CD4-positive, CD25-positive, alpha-beta regulatory T cell (primary cell): ENCODE measurements around the gene LDLRAD3. TPM values are rescaled to one million over a fixed set of nuclear protein-coding genes. Genes with fewer than 3 reads are reported as not detected.

Experiments used
- ATAC-seq, 2 donors: fragments of 150-1000 bp; cut with Tn5 transposase; one replicate each; pipeline ENCODE4 v1.10.0; 2021; ENCODE audit warnings: low read depth in 2 of 2, moderate number of reproducible peaks in 2 of 2, moderate library complexity in 1 of 2
- DNase-seq, 3 donors: peaks; one replicate each; pipeline versions ENCODE4 v3.0.0 to v3.0.0-alpha.2; 2012 to 2022; ENCODE audit warnings: mixed read lengths in 1 of 3
- H3K27ac ChIP-seq: one replicate; pipeline ENCODE4 v1.7.0; 2013; ENCODE audit warnings: mild to moderate bottlenecking, low read length; ENCODE audit not compliant: insufficient read depth, poor library complexity, severe bottlenecking
- H3K27me3 ChIP-seq: one replicate; pipeline ENCODE4 v1.7.0; 2013; ENCODE audit warnings: low read length; ENCODE audit not compliant: control insufficient read depth, insufficient read depth
- H3K36me3 ChIP-seq: one replicate; pipeline ENCODE4 v1.7.0; 2013; ENCODE audit warnings: mild to moderate bottlenecking, low read length, moderate library complexity; ENCODE audit not compliant: control insufficient read depth, insufficient read depth
- H3K4me1 ChIP-seq: 2 replicates; pipeline ENCODE4 v1.7.0; 2013; ENCODE audit warnings: mild to moderate bottlenecking, low read length; ENCODE audit not compliant: insufficient read depth, control insufficient read depth, poor library complexity, severe bottlenecking
- H3K4me3 ChIP-seq: one replicate; pipeline ENCODE4 v1.7.0; 2013; ENCODE audit warnings: low read depth, mild to moderate bottlenecking, low read length, moderate library complexity
- H3K9me3 ChIP-seq, 2 experiments: 1 replicate in 1 of 2; 2 replicates in 1 of 2; pipeline ENCODE4 v1.7.0; 2013; ENCODE audit warnings: low read length in 2 of 2, mild to moderate bottlenecking in 1 of 2, moderate library complexity in 1 of 2; ENCODE audit not compliant: control insufficient read depth in 2 of 2
- H3K27ac Mint-ChIP-seq, 3 donors: one replicate each; pipeline ENCODE4 v1.8.0; 2020 to 2022; ENCODE audit warnings: mild to moderate bottlenecking in 3 of 3, mixed read lengths in 3 of 3, moderate library complexity in 2 of 3
- H3K27me3 Mint-ChIP-seq: one replicate; pipeline ENCODE4 v1.8.0; 2022; ENCODE audit warnings: mild to moderate bottlenecking, mixed read lengths
- H3K36me3 Mint-ChIP-seq: one replicate; pipeline ENCODE4 v1.8.0; 2020; ENCODE audit warnings: mixed read lengths
- H3K4me1 Mint-ChIP-seq, 4 donors: one replicate each; pipeline ENCODE4 v1.8.0; 2020 to 2022; ENCODE audit warnings: mixed read lengths in 4 of 4, mild to moderate bottlenecking in 1 of 4
- H3K4me3 Mint-ChIP-seq, 4 donors: one replicate each; pipeline ENCODE4 v1.8.0; 2020 to 2022; ENCODE audit warnings: mild to moderate bottlenecking in 4 of 4, mixed read lengths in 4 of 4, moderate library complexity in 3 of 4
- H3K9me3 Mint-ChIP-seq, 7 donors: one replicate each; pipeline ENCODE4 v1.8.0; 2020 to 2022; ENCODE audit warnings: mixed read lengths in 7 of 7, mild to moderate bottlenecking in 3 of 7, moderate library complexity in 2 of 7
- polyA plus RNA-seq, 4 donors: library from polyadenylated mRNA; unstranded; fragments of 300-500 nt; fragmentation: Illumina TruSeq; gene quantifications; one replicate each; pipeline ENCODE4 v1.2.3, GENCODE V29; 2021
- total RNA-seq: library from RNA; stranded (reverse); gene quantifications from one replicate; pipeline ENCODE4 v1.2.3, GENCODE V29; 2022

LDLRAD3 gene
- total and polyA plus RNA-seq, 5 donors from 2014 or later: 0.06 TPM; not detected in 4

GRCh38 chr11:36161572-36161971, 217.7 kb downstream of the LDLRAD3 start:
- no peak overlapping the region for H3K4me3 ChIP-seq
- Mint-ChIP-seq H3K27me3 (peaks cover 7% of the 10 kb centered on the region), H3K4me3 (no peak overlapping the region), H3K4me1 (no peaks in the 10 kb centered on the region), H3K9me3 (no peaks in the 10 kb centered on the region), H3K36me3 (no peaks in the 10 kb centered on the region), H3K27ac (no peak overlapping the region)
- H3K4me1 ChIP-seq: no peaks in the 10 kb centered on the region
- H3K36me3 ChIP-seq: no peaks in the 10 kb centered on the region
- no peak for DNase-seq
- H3K27ac ChIP-seq: no peak overlapping the region
- ATAC-seq: no peak
- H3K9me3 ChIP-seq: no peaks in the 10 kb centered on the region
- no peaks in the 10 kb centered on the region for H3K27me3 ChIP-seq

GRCh38 chr11:36162006-36162882, 218.4 kb downstream of the LDLRAD3 start:
- no peaks in the 10 kb centered on the region for H3K36me3 Mint-ChIP-seq
- no peaks in the 10 kb centered on the region for H3K4me1 ChIP-seq
- H3K9me3 ChIP-seq: no peaks in the 10 kb centered on the region
- H3K4me3 Mint-ChIP-seq: no peak overlapping the region
- DNase-seq (no peak), ATAC-seq (no peak)
- H3K27me3 Mint-ChIP-seq: peaks cover 7% of the 10 kb centered on the region
- no peak overlapping the region for H3K4me3 ChIP-seq
- no peaks in the 10 kb centered on the region for H3K36me3 ChIP-seq
- no peak overlapping the region for H3K27ac ChIP-seq
- H3K27me3 ChIP-seq: no peaks in the 10 kb centered on the region
- H3K4me1 Mint-ChIP-seq: no peaks in the 10 kb centered on the region
- no peaks in the 10 kb centered on the region for H3K9me3 Mint-ChIP-seq
- H3K27ac Mint-ChIP-seq: no peak overlapping the region

- Mint-ChIP-seq H3K27ac (no peak overlapping the region), H3K4me3 (no peak overlapping the region), H3K27me3 (peaks cover 7% of the 10 kb centered on the region), H3K4me1 (no peaks in the 10 kb centered on the region), H3K9me3 (no peaks in the 10 kb centered on the region), H3K36me3 (no peaks in the 10 kb centered on the region)
- DNase-seq (no peak), ATAC-seq (no peak)
- no peak overlapping the region for H3K4me3 ChIP-seq
- no peak overlapping the region for H3K27ac ChIP-seq
- no peaks in the 10 kb centered on the region for H3K36me3 ChIP-seq
- H3K4me1 ChIP-seq: no peaks in the 10 kb centered on the region
- H3K9me3 ChIP-seq: no peaks in the 10 kb centered on the region
- H3K27me3 ChIP-seq: no peaks in the 10 kb centered on the region
Observed at GRCh38 chr11:36162883-36163434, 219.1 kb downstream of the LDLRAD3 start.

- no peak overlapping the region for H3K27ac ChIP-seq
- H3K27me3 ChIP-seq: no peaks in the 10 kb centered on the region
- DNase-seq: no peak
- H3K27me3 Mint-ChIP-seq: peaks cover 7% of the 10 kb centered on the region
- ATAC-seq: no peak
- no peaks in the 10 kb centered on the region for H3K9me3 Mint-ChIP-seq
- no peaks in the 10 kb centered on the region for H3K9me3 ChIP-seq
- H3K36me3 Mint-ChIP-seq: no peaks in the 10 kb centered on the region
- no peaks in the 10 kb centered on the region for H3K36me3 ChIP-seq
- no peak overlapping the region for H3K4me3 Mint-ChIP-seq
- no peaks in the 10 kb centered on the region for H3K4me1 Mint-ChIP-seq
- no peak overlapping the region for H3K27ac Mint-ChIP-seq
- no peak overlapping the region for H3K4me3 ChIP-seq
- no peaks in the 10 kb centered on the region for H3K4me1 ChIP-seq
Observed at GRCh38 chr11:36164506-36165250, 220.8 kb downstream of the LDLRAD3 start.

GRCh38 chr11:36165621-36166397, 221.9 kb downstream of the LDLRAD3 start:
- Mint-ChIP-seq H3K27me3 (peaks cover 7% of the 10 kb centered on the region), H3K4me1 (no peaks in the 10 kb centered on the region), H3K4me3 (no peak overlapping the region), H3K9me3 (peaks cover 0 to 3% (median 0%) of the 10 kb centered on the region in 7 donors), H3K36me3 (no peaks in the 10 kb centered on the region), H3K27ac (no peak overlapping the region)
- Histone ChIP-seq H3K27ac (no peak overlapping the region), H3K36me3 (no peaks in the 10 kb centered on the region), H3K9me3 (no peaks in the 10 kb centered on the region), H3K27me3 (no peaks in the 10 kb centered on the region), H3K4me3 (no peak overlapping the region), H3K4me1 (no peaks in the 10 kb centered on the region)
- ATAC-seq (no peak), DNase-seq (no peak)

GRCh38 chr11:36167073-36167472, 223.2 kb downstream of the LDLRAD3 start:
- H3K36me3 Mint-ChIP-seq: no peaks in the 10 kb centered on the region
- Histone ChIP-seq H3K4me3 (no peak overlapping the region), H3K27ac (no peak overlapping the region), H3K4me1 (no peaks in the 10 kb centered on the region), H3K9me3 (no peaks in the 10 kb centered on the region), H3K27me3 (no peaks in the 10 kb centered on the region), H3K36me3 (no peaks in the 10 kb centered on the region)
- H3K27me3 Mint-ChIP-seq: peaks cover 7% of the 10 kb centered on the region
- DNase-seq (no peak), ATAC-seq (no peak)
- no peak overlapping the region for H3K27ac Mint-ChIP-seq
- H3K4me1 Mint-ChIP-seq: no peaks in the 10 kb centered on the region
- H3K4me3 Mint-ChIP-seq: no peak overlapping the region
- H3K9me3 Mint-ChIP-seq: peaks cover 0 to 3% (median 0%) of the 10 kb centered on the region in 7 donors

- H3K4me3 ChIP-seq: no peak overlapping the region
- Mint-ChIP-seq H3K27me3 (peaks cover 7% of the 10 kb centered on the region), H3K4me3 (no peak overlapping the region), H3K4me1 (no peaks in the 10 kb centered on the region), H3K36me3 (no peaks in the 10 kb centered on the region), H3K27ac (no peak overlapping the region), H3K9me3 (peaks cover 0 to 3% (median 0%) of the 10 kb centered on the region in 7 donors)
- DNase-seq (no peak), ATAC-seq (no peak)
- H3K4me1 ChIP-seq: no peaks in the 10 kb centered on the region
- no peaks in the 10 kb centered on the region for H3K9me3 ChIP-seq
- no peak overlapping the region for H3K27ac ChIP-seq
- H3K27me3 ChIP-seq: no peaks in the 10 kb centered on the region
- no peaks in the 10 kb centered on the region for H3K36me3 ChIP-seq
Observed at GRCh38 chr11:36167729-36168128, 223.9 kb downstream of the LDLRAD3 start.
